Activated CD8-positive, alpha-beta memory T cell treated with anti-CD3 and anti-CD28 coated beads for 1 hour (primary cell): ENCODE results near the gene ABCC10.
"Not testable (repeated sequence)": the region's sequence is repeated elsewhere in the genome, so short reads cannot be mapped to it uniquely, and the experiment has no call there.

Experiments used
- DNase-seq, 2 donors: peaks; one replicate each; pipeline ENCODE4 v3.0.0-alpha.2; 2020; ENCODE audit warnings: low read depth in 1 of 2; ENCODE audit errors: extremely low read depth in 1 of 2

ABCC10 gene

DNA sequence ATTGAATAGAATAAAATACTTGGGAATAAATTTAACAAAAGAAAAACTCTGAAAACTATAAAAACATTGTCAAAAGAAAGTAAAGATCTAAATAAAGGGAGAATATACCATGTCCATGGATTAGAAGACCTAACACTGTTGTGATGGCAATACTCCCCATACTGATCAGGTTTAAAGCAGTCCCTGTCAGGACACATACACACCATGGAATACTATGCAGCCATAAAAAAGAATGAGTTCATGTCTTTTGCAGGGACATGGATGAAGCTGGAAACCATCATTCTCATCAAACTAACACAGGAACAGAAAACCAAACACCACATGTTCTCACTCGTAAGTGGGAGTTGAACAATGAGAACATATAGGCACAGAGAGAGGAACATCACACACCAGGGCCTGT lies 16.6 kb upstream of the ABCC10 start:
- not testable (repeated sequence) for DNase-seq

DNA sequence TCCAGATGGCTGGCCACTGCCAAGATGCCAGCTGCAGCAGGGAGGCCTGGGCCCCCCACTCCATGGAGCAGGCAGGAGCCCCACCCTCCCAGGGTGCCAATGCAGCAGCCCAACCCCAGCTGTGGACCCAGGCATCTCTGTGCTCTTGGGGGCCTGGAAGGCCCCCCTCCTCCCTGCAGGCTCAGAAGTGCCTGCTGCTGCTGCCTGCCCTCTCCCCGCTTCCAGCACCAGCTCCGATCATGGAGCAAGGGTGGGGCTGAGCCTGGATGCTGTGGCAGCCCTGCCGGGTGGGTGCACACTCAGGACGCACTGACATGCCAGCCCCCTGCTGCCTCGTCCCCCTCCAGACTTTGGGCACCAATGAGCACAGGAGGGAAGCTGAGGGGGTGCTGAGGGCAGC lies 14.8 kb upstream of the ABCC10 start:
- no peak for DNase-seq

GRCh38 chr6:43413002-43413401 lies 14.3 kb upstream of the ABCC10 start:
- DNase-seq, result no peak

DNA sequence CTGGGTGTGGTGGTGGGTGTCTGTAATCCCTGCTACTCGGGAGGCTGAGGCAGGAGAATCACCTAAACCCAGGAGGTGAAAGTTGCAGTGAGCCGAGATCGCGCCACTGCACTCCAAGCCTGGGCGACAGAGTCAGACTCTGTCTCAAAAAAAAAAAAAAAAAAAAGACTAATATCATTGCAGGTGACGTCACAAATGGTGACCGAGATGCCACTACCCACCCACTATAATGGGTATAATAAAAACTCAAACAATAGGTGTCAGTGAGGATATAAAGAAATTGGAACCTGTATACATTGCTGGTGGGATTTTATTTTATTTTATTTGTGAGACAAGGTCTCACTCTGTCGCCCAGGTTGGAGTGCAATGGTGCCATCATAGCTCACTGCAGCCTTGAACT lies 12.1 kb upstream of the ABCC10 start:
- DNase-seq, result not testable (repeated sequence)

DNA sequence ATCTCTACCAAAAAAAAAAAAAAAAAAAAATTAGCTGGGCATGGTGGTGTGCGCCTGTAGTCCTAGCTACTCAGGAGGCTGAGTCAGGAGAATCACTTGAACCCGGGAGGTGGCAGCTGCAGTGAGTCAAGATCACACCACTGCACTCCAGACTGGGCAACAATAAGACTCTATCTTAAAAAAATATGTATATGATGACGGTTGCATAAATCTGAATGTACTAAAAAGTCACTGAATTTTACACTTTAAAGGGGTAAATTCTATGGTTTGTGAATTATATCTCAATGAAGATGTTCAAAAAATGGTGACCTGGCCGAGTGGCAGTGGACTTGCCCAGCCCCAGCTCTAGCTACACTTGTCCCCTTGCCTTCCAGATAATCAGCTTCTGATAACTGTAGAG lies 10.4 kb upstream of the ABCC10 start:
- DNase-seq, result no peak

- no peak for DNase-seq
These were observed 7.2 kb upstream of the ABCC10 start for GRCh38 chr6:43420012-43420709.

DNA sequence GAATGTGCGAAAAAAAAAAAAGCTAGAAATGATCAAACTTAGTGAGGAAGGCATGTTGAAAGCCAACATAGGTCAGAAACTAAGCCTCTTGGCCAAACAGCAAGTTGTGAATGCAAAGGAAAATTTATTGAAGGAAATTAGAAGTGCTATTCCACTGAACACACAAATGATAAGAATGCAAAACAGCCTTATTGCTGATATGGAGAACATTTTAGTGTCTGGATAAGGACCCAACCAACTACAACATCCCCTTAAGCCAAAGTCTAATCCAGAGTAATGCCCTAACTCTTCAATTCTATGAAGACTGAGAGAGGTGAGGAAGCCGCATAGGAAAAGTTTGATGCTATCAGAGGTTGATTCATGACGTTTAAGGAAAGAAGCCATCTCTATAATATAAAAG lies 5.5 kb upstream of the ABCC10 start:
- no peak for DNase-seq

- not testable (repeated sequence) for DNase-seq
These were observed 2.3 kb upstream of the ABCC10 start for GRCh38 chr6:43425083-43425482.

GRCh38 chr6:43426928-43427405 lies 374 bp upstream of the ABCC10 start:
- no peak for DNase-seq

DNA sequence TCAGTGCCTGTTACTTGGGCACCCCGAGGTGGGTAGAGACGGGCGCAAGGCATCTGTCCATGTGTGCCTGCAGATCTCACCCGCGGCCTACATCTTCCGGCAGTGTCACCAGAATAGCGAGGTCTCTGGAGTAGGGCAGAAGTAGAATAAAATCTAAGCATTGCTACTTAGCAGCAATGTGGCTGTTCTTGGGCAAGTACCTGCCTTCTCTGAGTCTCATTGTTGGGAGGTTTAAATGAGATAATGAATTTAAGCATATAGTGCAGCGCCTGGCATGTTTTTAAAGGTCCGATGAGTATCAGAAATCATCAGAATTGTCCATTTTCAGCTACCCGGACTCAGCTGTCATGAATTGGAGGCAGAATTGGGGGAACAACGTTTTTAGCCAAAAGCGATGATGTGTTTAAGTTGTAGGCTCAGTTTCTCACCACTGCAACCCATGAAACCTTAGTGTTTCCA lies 800 bp downstream of the ABCC10 start:
- no peak for DNase-seq

- DNase-seq, result no peak
These were observed 1.5 kb downstream of the ABCC10 start for GRCh38 chr6:43428874-43429273.

GRCh38 chr6:43432009-43432945 lies 4.9 kb downstream of the ABCC10 start:
- DNase-seq, result no peak

DNA sequence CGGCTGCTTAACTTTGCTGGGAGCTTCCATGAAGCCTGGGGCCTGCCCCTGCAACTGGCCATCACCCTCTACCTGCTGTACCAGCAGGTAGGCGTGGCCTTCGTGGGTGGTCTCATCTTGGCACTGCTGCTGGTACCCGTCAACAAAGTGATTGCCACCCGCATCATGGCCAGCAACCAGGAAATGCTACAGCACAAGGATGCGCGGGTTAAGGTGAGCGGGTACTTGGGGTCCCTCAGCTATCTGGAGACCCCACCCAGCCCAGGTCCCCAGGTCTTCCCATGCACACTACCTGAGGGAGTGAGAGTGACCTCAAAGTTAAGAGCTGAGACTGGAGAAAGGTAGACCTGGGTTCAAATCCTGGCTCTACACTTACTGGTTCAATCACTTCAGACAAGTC lies 5.8 kb downstream of the ABCC10 start:
- no peak for DNase-seq

DNA sequence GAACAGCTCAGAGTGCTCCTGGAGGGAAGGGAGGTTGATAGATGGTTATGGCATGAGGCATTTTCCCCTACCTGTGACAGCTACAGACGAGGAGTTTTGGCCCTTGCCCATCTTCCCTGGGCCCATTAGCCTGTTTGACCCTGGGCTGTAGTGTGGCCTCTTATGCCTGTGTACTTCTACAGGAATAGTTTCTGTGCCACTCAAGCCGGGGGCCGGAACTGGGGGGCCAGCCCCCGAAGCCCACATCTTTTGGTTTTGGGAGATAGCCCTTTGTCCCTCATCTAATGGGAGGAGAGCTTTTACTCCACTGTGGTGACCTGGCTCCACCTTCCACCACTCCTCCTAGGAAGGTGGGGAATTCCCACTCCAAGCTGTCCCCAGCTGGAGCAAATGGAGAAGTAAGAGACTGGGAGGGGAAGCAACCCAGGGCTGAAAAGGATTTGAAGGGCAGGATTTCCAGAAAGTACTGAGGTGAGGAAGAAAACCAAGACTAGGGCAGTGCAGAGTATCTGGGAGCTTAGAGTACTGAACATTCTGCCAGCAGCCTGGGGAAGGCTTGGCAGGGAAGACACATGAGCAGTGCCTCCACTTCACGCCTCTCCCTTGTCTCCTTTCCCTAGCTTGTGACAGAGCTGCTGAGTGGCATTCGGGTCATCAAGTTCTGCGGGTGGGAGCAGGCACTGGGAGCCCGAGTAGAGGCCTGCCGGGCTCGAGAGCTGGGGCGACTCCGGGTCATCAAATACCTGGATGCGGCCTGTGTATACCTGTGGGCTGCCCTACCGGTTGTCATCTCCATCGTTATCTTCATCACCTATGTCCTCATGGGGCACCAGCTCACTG lies 6.9 kb downstream of the ABCC10 start:
- no peak for DNase-seq

- DNase-seq, result no peak
These were observed 7.6 kb downstream of the ABCC10 start for GRCh38 chr6:43434943-43435342.

DNA sequence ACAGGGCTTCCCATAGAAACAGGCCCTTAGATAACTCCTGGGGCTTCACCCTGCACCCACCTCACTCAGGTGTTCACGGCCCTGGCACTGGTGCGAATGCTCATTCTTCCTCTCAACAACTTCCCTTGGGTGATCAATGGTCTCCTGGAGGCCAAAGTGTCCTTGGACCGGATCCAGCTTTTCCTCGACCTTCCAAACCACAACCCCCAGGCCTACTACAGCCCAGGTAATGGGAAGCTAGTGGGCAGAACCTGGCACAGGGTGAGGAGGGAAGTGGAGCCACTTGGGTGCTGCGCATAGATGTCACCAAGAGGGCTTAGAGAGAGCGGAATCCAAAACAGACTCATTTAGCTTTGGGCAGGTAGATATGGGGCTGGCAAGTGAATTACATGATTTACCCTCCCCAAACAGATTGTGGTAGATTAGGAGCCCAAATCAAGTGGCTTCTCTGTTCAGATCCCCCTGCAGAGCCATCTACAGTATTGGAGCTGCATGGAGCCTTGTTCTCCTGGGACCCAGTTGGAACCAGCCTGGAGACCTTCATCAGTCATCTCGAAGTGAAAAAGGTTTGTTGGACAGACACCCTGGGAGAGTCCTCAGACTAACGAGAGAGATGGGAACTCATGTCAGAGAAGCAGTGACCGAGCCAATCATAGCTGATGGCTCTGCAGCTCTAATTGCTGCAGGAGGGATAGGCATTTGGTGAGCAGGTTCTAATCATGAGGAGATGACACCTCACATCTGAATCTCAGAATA lies 8.5 kb downstream of the ABCC10 start:
- no peak for DNase-seq

DNA sequence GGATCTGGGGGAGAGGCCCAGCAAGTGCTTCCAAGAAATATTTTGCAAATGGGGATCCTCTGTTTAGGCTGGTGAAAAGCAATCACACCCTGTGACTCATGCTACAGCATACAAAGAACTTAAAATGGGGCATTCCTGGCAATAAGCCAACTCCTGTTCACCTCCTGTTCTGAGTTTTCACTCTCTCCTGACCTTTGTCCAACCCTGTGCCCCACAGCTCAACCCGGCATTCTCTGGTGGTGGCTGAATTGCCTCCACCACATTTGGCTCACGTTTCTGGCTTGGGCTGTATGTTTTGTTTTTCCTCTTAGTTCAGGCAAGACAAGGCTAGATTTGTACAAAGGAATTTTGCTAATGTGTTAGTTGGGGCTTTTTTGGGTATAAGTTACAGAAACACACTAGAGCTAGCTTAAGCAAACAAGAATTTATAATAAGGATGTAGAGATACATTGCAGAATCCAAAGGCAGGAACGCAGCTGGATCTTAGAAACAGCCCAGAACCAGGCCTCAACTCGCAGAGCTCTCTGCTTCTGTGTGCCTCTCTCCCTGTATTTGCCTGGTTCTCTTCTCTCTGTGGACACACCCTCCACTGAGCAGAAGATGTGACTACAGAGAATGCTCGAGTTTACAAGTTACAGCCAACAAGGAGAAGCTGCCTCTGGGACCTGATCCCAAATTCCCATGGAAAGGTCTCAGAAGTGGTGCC lies 9.4 kb downstream of the ABCC10 start:
- no peak for DNase-seq

- DNase-seq, result no peak
These were observed 10.4 kb downstream of the ABCC10 start for GRCh38 chr6:43437700-43438099.

- DNase-seq, result no peak
These were observed 15.6 kb downstream of the ABCC10 start for GRCh38 chr6:43442935-43443334.

GRCh38 chr6:43444036-43444435 lies 16.7 kb downstream of the ABCC10 start:
- no peak for DNase-seq
